ENCODE results near the gene NPLOC4. TPM values are rescaled to one million over a fixed set of nuclear protein-coding genes. Genes with fewer than 3 reads are reported as not detected.

Gene NPLOC4
- total and polyA plus RNA-seq, 9 of the 15 experiments (the other 6 are each of a cell fraction or from before 2014, with no cell fraction given) = 1.5 to 116 (median 64.5) TPM

- no peak for TF ChIP-seq ZNF668 (CRISPR knock-in tag; IDR thresholded peaks at IDR 0.05)
- peak; percentile 78 for TF ChIP-seq CHD2 (IDR thresholded peaks at IDR 0.05; ENCODE audit: low read depth, low read length)
- no peak for TF ChIP-seq NFE2L1 (tag; IDR thresholded peaks at IDR 0.05; ENCODE audit: borderline replicate concordance, low read depth)
- TF ChIP-seq ZKSCAN8 (CRISPR knock-in tag; IDR thresholded peaks at IDR 0.05) = no peak
- no peak for TF ChIP-seq ZC3H4 (CRISPR knock-in tag; IDR thresholded peaks at IDR 0.05; ENCODE audit: borderline replicate concordance)
- no peak for TF ChIP-seq CHD7 (IDR thresholded peaks at IDR 0.05; ENCODE audit: low read depth, low read length)
- TF ChIP-seq, protein P1, sequence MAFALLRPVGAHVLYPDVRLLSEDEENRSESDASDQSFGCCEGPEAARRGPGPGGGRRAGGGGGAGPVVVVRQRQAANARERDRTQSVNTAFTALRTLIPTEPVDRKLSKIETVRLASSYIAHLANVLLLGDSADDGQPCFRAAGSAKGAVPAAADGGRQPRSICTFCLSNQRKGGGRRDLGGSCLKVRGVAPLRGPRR (CRISPR knock-in tag; IDR thresholded peaks at IDR 0.05) = no peak
- TF ChIP-seq BHLHE40 (IDR thresholded peaks at IDR 0.05; ENCODE audit: low read length) = no peak; the same call in 1 of the 2 replicates
- no peak for TF ChIP-seq KAT7 (CRISPR knock-in tag; IDR thresholded peaks at IDR 0.05; ENCODE audit: borderline replicate concordance)
- TF ChIP-seq FOXP1 (CRISPR knock-in tag; IDR thresholded peaks at IDR 0.05) = 0 out of 2 replicates have a peak, but pooled peaks have one; percentile 31
- TF ChIP-seq HMG20A (CRISPR knock-in tag; conservative IDR thresholded peaks at IDR 0.05) = no peak
- no peak for TF ChIP-seq ZZZ3 (IDR thresholded peaks at IDR 0.05)
- TF ChIP-seq ERF (CRISPR knock-in tag; IDR thresholded peaks at IDR 0.05) = 0 out of 2 replicates have a peak, but pooled peaks have one; percentile 60
- no peak for TF ChIP-seq CHD4 (IDR thresholded peaks at IDR 0.05; ENCODE audit: insufficient read depth, insufficient replicate concordance, low read depth, low read length, poor library complexity, severe bottlenecking)
- TF ChIP-seq YY1 (IDR thresholded peaks at IDR 0.05; ENCODE audit: borderline replicate concordance in 1 of 3, control insufficient read depth in 1 of 3, extremely low read depth in 1 of 3, insufficient read depth in 3 of 3, insufficient read length in 1 of 3, insufficient replicate concordance in 2 of 3, low read depth in 1 of 3, low read length in 2 of 3) = peak; percentile 64 to 92 (median 85)
Observed at GRCh38 chr17:81666342-81667191, 29.7 kb upstream of the NPLOC4 start, which contains the start of the genes CCDC137 and OXLD1 (continued).

Measured in K562 (cell line).